Measurements from ENCODE around the gene ST6GALNAC3.

Gene ST6GALNAC3

GRCh38 chr1:76666499-76666898 is 592.0 kb downstream of the ST6GALNAC3 start:
- Histone ChIP-seq H3K4me3 (ENCODE audit: low read depth, low read length) (no peak overlapping the region), H3K27ac (ENCODE audit: extremely low read depth, low read depth, low read length) (no peak overlapping the region), H3K36me3 (ENCODE audit: control insufficient read depth in 2 of 2, insufficient read depth in 1 of 2, low read length in 2 of 2) (no peaks in the 10 kb centered on the region), H3K4me1 (ENCODE audit: control insufficient read depth, insufficient read depth, low read length) (no peaks in the 10 kb centered on the region), H3K9me3 (ENCODE audit: control insufficient read depth, insufficient read depth, low read depth, low read length) (no peaks in the 10 kb centered on the region)
- ChIA-PET CTCF (no interaction called here), POLR2A (no interaction called here)
- no peak for TF ChIP-seq ZNF76 (tag by site-specific recombination; IDR thresholded peaks at IDR 0.05; ENCODE audit: borderline replicate concordance, low read depth)
- TF ChIP-seq ZNF175 (tag by site-specific recombination; IDR thresholded peaks at IDR 0.05): no peak
- no peak for TF ChIP-seq EGR2 (tag by site-specific recombination; IDR thresholded peaks at IDR 0.05; ENCODE audit: low read depth)

- Histone ChIP-seq H3K9me3 (ENCODE audit: control insufficient read depth, insufficient read depth, low read depth, low read length) (no peaks in the 10 kb centered on the region), H3K4me1 (ENCODE audit: control insufficient read depth, insufficient read depth, low read length) (no peaks in the 10 kb centered on the region), H3K36me3 (ENCODE audit: control insufficient read depth in 2 of 2, insufficient read depth in 1 of 2, low read length in 2 of 2) (no peaks in the 10 kb centered on the region), H3K27ac (ENCODE audit: extremely low read depth, low read depth, low read length) (no peak overlapping the region), H3K4me3 (ENCODE audit: low read depth, low read length) (no peak overlapping the region)
- POLR2A ChIA-PET: no interaction called here
- CTCF ChIA-PET: no interaction called here
- TF ChIP-seq ZNF610 (tag by site-specific recombination; IDR thresholded peaks at IDR 0.05; ENCODE audit: borderline replicate concordance): 0 out of 2 replicates have a peak, but pooled peaks have one; percentile 34
- no peak for TF ChIP-seq BCL11B (tag by site-specific recombination; IDR thresholded peaks at IDR 0.05; ENCODE audit: low read depth)
- no peak for TF ChIP-seq ZNF830 (tag by site-specific recombination; IDR thresholded peaks at IDR 0.05; ENCODE audit: low read depth)
- TF ChIP-seq PRDM4 (tag by site-specific recombination; IDR thresholded peaks at IDR 0.05): 0 out of 2 replicates have a peak, but pooled peaks have one; percentile 17
- no peak for TF ChIP-seq ZFP41 (tag by site-specific recombination; IDR thresholded peaks at IDR 0.05; ENCODE audit: borderline replicate concordance)
- TF ChIP-seq ZNF248 (tag by site-specific recombination; IDR thresholded peaks at IDR 0.05): no peak
- TF ChIP-seq ZBTB17 (tag by site-specific recombination; IDR thresholded peaks at IDR 0.05): 0 out of 2 replicates have a peak, but pooled peaks have one; percentile 17
- TF ChIP-seq ZNF184 (tag by site-specific recombination; IDR thresholded peaks at IDR 0.05): no peak
- no peak for TF ChIP-seq ZNF548 (tag by site-specific recombination; IDR thresholded peaks at IDR 0.05)
- TF ChIP-seq ZNF16 (tag by site-specific recombination; IDR thresholded peaks at IDR 0.05; ENCODE audit: low read depth): no peak
- no peak for TF ChIP-seq REST (tag by site-specific recombination; IDR thresholded peaks at IDR 0.05)
- TF ChIP-seq HOXD13 (CRISPR knock-in tag; IDR thresholded peaks at IDR 0.05; ENCODE audit: borderline replicate concordance): no peak
- no peak for TF ChIP-seq ZXDB (tag by site-specific recombination; IDR thresholded peaks at IDR 0.05)
- TF ChIP-seq ZNF777 (tag by site-specific recombination; IDR thresholded peaks at IDR 0.05; ENCODE audit: borderline replicate concordance): no peak
- no peak for TF ChIP-seq ZNF404 (tag by site-specific recombination; IDR thresholded peaks at IDR 0.05)
- TF ChIP-seq OVOL3 (tag by site-specific recombination; IDR thresholded peaks at IDR 0.05): no peak
- TF ChIP-seq ZNF37A (tag by site-specific recombination; IDR thresholded peaks at IDR 0.05): no peak
- TF ChIP-seq ZNF423 (tag by site-specific recombination; IDR thresholded peaks at IDR 0.05): no peak
- peak; percentile 42; the same call in 1 of the 2 replicates for TF ChIP-seq ZNF843 (tag by site-specific recombination; IDR thresholded peaks at IDR 0.05)
- TF ChIP-seq FEZF1 (tag by site-specific recombination; IDR thresholded peaks at IDR 0.05): 0 out of 2 replicates have a peak, but pooled peaks have one; percentile 26
- TF ChIP-seq ZSCAN18 (tag by site-specific recombination; IDR thresholded peaks at IDR 0.05): no peak
- no peak for TF ChIP-seq GLI2 (tag by site-specific recombination; IDR thresholded peaks at IDR 0.05; ENCODE audit: borderline replicate concordance, low read depth)
- no peak for TF ChIP-seq KLF7 (tag by site-specific recombination; IDR thresholded peaks at IDR 0.05; ENCODE audit: borderline replicate concordance)
- no peak for TF ChIP-seq ZSCAN5A (tag by site-specific recombination; IDR thresholded peaks at IDR 0.05)
- no peak for TF ChIP-seq ZNF302 (tag by site-specific recombination; IDR thresholded peaks at IDR 0.05; ENCODE audit: low read depth)
Observed at GRCh38 chr1:76668046-76668445, 593.5 kb downstream of the ST6GALNAC3 start.

Data from HEK293 (cell line).